Measurements from ENCODE around the gene CALCOCO2. TPM values are rescaled to one million over a fixed set of nuclear protein-coding genes. Genes with fewer than 3 reads are reported as not detected.

CALCOCO2 gene
- total and polyA plus RNA-seq, 2 of the 13 experiments (the other 11 are each of a cell fraction or from before 2014, with no cell fraction given): 72.9 to 111 TPM

GRCh38 chr17:48878920-48879898 lies 48.4 kb downstream of the CALCOCO2 start (continued):
- no peak for TF ChIP-seq HDAC1 (CRISPR knock-in tag; IDR thresholded peaks at IDR 0.05)
- TF ChIP-seq ZNF7 (CRISPR knock-in tag; IDR thresholded peaks at IDR 0.05): no peak
- TF ChIP-seq CSRNP1 (CRISPR knock-in tag; IDR thresholded peaks at IDR 0.05): no peak
- TF ChIP-seq YEATS4 (CRISPR knock-in tag; IDR thresholded peaks at IDR 0.05; ENCODE audit: borderline replicate concordance): no peak
- TF ChIP-seq ZNF367 (CRISPR knock-in tag; IDR thresholded peaks at IDR 0.05; ENCODE audit: borderline replicate concordance): no peak
- no peak for TF ChIP-seq MBD4 (IDR thresholded peaks at IDR 0.05; ENCODE audit: borderline replicate concordance, low read length)
- TF ChIP-seq PHF5A (CRISPR knock-in tag; IDR thresholded peaks at IDR 0.05; ENCODE audit: low read depth, unreplicated experiment): no peak
- TF ChIP-seq ZNF260 (CRISPR knock-in tag; IDR thresholded peaks at IDR 0.05; ENCODE audit: borderline replicate concordance, low read depth): no peak
- TF ChIP-seq WIZ (CRISPR knock-in tag; IDR thresholded peaks at IDR 0.05): no peak
- 0 out of 2 replicates have a peak, but pooled peaks have one; percentile 13 for TF ChIP-seq ELF3 (CRISPR knock-in tag; IDR thresholded peaks at IDR 0.05)
- TF ChIP-seq ZNF674 (CRISPR knock-in tag; IDR thresholded peaks at IDR 0.05; ENCODE audit: low read depth): no peak
- TF ChIP-seq CTCF (CRISPR knock-in tag; IDR thresholded peaks at IDR 0.05): peak; percentile 97
- TF ChIP-seq, protein P1, sequence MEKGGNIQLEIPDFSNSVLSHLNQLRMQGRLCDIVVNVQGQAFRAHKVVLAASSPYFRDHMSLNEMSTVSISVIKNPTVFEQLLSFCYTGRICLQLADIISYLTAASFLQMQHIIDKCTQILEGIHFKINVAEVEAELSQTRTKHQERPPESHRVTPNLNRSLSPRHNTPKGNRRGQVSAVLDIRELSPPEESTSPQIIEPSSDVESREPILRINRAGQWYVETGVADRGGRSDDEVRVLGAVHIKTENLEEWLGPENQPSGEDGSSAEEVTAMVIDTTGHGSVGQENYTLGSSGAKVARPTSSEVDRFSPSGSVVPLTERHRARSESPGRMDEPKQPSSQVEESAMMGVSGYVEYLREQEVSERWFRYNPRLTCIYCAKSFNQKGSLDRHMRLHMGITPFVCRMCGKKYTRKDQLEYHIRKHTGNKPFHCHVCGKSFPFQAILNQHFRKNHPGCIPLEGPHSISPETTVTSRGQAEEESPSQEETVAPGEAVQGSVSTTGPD (CRISPR knock-in tag; IDR thresholded peaks at IDR 0.05): no peak
- no peak for TF ChIP-seq ZNF564 (CRISPR knock-in tag; IDR thresholded peaks at IDR 0.05)
- TF ChIP-seq HMGXB3 (CRISPR knock-in tag; IDR thresholded peaks at IDR 0.05; ENCODE audit: borderline replicate concordance): no peak
- TF ChIP-seq TEAD3 (CRISPR knock-in tag; optimal IDR thresholded peaks at IDR 0.05; ENCODE audit: borderline replicate concordance): peak; percentile 54
- no peak for TF ChIP-seq SYNCRIP (IDR thresholded peaks at IDR 0.05; ENCODE audit: insufficient read depth, low read depth, low read length)
- no peak for TF ChIP-seq PRPF4 (IDR thresholded peaks at IDR 0.05; ENCODE audit: low read depth, low read length, poor library complexity, severe bottlenecking)
